ENCODE data around the gene ABCC8.
"Not testable (repeated sequence)": the region's sequence is repeated elsewhere in the genome, so short reads cannot be mapped to it uniquely, and the experiment has no call there.

The ABCC8 gene

GRCh38 chr11:17463546-17464174 is 13.0 kb downstream of the ABCC8 start:
- no peak for DNase-seq

GRCh38 chr11:17462940-17463339 is 13.7 kb downstream of the ABCC8 start:
- no peak for DNase-seq

- DNase-seq, result no peak
Observed at GRCh38 chr11:17460406-17460805, 16.2 kb downstream of the ABCC8 start.

GRCh38 chr11:17459236-17459896 is 17.3 kb downstream of the ABCC8 start:
- DNase-seq, result no peak

- no peak for DNase-seq
Observed at GRCh38 chr11:17458268-17458667, 18.4 kb downstream of the ABCC8 start.

- DNase-seq, result no peak
Observed at GRCh38 chr11:17457396-17458173, 19.1 kb downstream of the ABCC8 start.

- DNase-seq, result no peak
Observed at GRCh38 chr11:17452668-17453067, 24.0 kb downstream of the ABCC8 start.

- DNase-seq, result no peak
Observed at GRCh38 chr11:17449158-17449557, 27.5 kb downstream of the ABCC8 start.

GRCh38 chr11:17446482-17446881 is 30.2 kb downstream of the ABCC8 start:
- no peak for DNase-seq

GRCh38 chr11:17445240-17445795 is 31.3 kb downstream of the ABCC8 start:
- DNase-seq, result peak; percentile 28

- no peak for DNase-seq
Observed at GRCh38 chr11:17443926-17444690, 32.5 kb downstream of the ABCC8 start.

- no peak for DNase-seq
Observed at GRCh38 chr11:17443423-17443822, 33.2 kb downstream of the ABCC8 start.

- DNase-seq, result no peak
Observed at GRCh38 chr11:17443000-17443399, 33.6 kb downstream of the ABCC8 start.

GRCh38 chr11:17439316-17439782 is 37.3 kb downstream of the ABCC8 start:
- DNase-seq, result peak; percentile 74

- DNase-seq, result no peak
Observed at GRCh38 chr11:17437366-17437765, 39.3 kb downstream of the ABCC8 start.

GRCh38 chr11:17434108-17434507 is 42.5 kb downstream of the ABCC8 start:
- DNase-seq, result no peak

GRCh38 chr11:17432002-17432401 is 44.6 kb downstream of the ABCC8 start:
- no peak for DNase-seq

GRCh38 chr11:17431139-17431538 is 45.5 kb downstream of the ABCC8 start:
- no peak for DNase-seq

- DNase-seq, result no peak
Observed at GRCh38 chr11:17430616-17431015, 46.0 kb downstream of the ABCC8 start.

GRCh38 chr11:17428925-17429324 is 47.7 kb downstream of the ABCC8 start:
- no peak for DNase-seq

- no peak for DNase-seq
Observed at GRCh38 chr11:17428261-17428660, 48.4 kb downstream of the ABCC8 start.

GRCh38 chr11:17426233-17426632 is 50.4 kb downstream of the ABCC8 start:
- DNase-seq, result not testable (repeated sequence)

Measured in NCI-H2107 (cell line).